GM12878 (cell line): ENCODE results near the gene JAGN1. TPM values are rescaled to one million over a fixed set of nuclear protein-coding genes. Genes with fewer than 3 reads are reported as not detected.

ENCODE experiments used
- ATAC-seq: fragments of 200-7000 bp; cut with Tn5 transposase; 3 replicates; pipeline ENCODE4 v1.9.1; 2020; ENCODE audit warnings: mild to moderate bottlenecking, moderate library complexity
- BruUV-seq: library from RNA; stranded (reverse); fragments of 400-500 nt; replicated peaks from 2 replicates; lab custom pipeline; 2021; lab: Mats Ljungman, UMichigan
- CTCF ChIA-PET: fragments of 300-600 bp; sonication (Branson Sonifier 250); formaldehyde crosslinking; extraction: SDS; loops from one replicate; lab custom pipeline; 2021; ENCODE audit warnings: inconsistent platforms; lab: Yijun Ruan, JAX
- POLR2A ChIA-PET: fragments of 350-600 bp; formaldehyde crosslinking; extraction: SDS; loops from one replicate; lab custom pipeline; 2021; ENCODE audit warnings: inconsistent platforms; lab: Charles Lee
- RAD21 ChIA-PET: fragments of 300-600 bp; sonication (Branson Sonifier 250); formaldehyde crosslinking; loops from one replicate; lab custom pipeline; 2023; ENCODE audit warnings: antibody characterized with exemption; ENCODE audit not compliant: unreplicated experiment; lab: Charles Lee
- SMC1A ChIA-PET: fragments of 300-600 bp; sonication (Branson Sonifier 250); formaldehyde crosslinking; loops from one replicate; lab custom pipeline; 2023; ENCODE audit not compliant: unreplicated experiment, uncharacterized antibody; lab: Charles Lee
- DNase-seq: peaks from one replicate; pipeline ENCODE4 v3.0.0-alpha.2; 2011; ENCODE audit warnings: low read depth, low spot score
- FAIRE-seq: peaks from 3 replicates; lab custom pipeline; 2011; peaks lifted over from hg19 to GRCh38; lab: Jason Lieb, UNC
- H2AFZ ChIP-seq: 2 replicates; pipeline ENCODE4 v1.6.0; 2011; ENCODE audit warnings: low read depth, low read length, control low read depth; ENCODE audit not compliant: control insufficient read depth
- H3K27ac ChIP-seq: 2 replicates; pipeline ENCODE4 v1.5.1; 2011; ENCODE audit warnings: control low read depth; ENCODE audit not compliant: control insufficient read depth, insufficient read depth
- H3K27me3 ChIP-seq, 2 experiments: replicated peaks in 1 of 2; 2 replicates each; pipeline versions ENCODE4 v1.6.0 to v1.6.1; 2011; ENCODE audit warnings: low read length in 1 of 2; ENCODE audit not compliant: control insufficient read depth in 2 of 2, insufficient read depth in 2 of 2
- H3K36me3 ChIP-seq, 2 experiments: 2 replicates each; pipeline ENCODE4 v1.5.1; 2011; ENCODE audit warnings: low read length in 1 of 2; ENCODE audit not compliant: control insufficient read depth in 2 of 2, insufficient read depth in 2 of 2
- H3K4me1 ChIP-seq: 2 replicates; pipeline ENCODE4 v1.6.1; 2011; ENCODE audit warnings: mild to moderate bottlenecking, low read length, moderate library complexity, mixed read lengths; ENCODE audit not compliant: control insufficient read depth, insufficient read depth
- H3K4me2 ChIP-seq: 2 replicates; pipeline ENCODE4 v1.6.0; 2011; ENCODE audit warnings: control low read depth; ENCODE audit not compliant: control insufficient read depth, insufficient read depth
- H3K4me3 ChIP-seq: fragments of 200-600 bp; sonication (generic); 2 replicates; pipeline ENCODE4 v1.5.1; 2016
- H3K79me2 ChIP-seq: 2 replicates; pipeline ENCODE4 v1.6.0; 2011; ENCODE audit warnings: low read length; ENCODE audit not compliant: control insufficient read depth, insufficient read depth
- H3K9ac ChIP-seq: 2 replicates; pipeline ENCODE4 v1.8.0; 2011; ENCODE audit warnings: low read length, control low read depth, mixed read lengths; ENCODE audit not compliant: control insufficient read depth, insufficient read depth
- H3K9me3 ChIP-seq: replicated peaks from 3 replicates; pipeline ENCODE4 v1.5.1; 2011; ENCODE audit warnings: mild to moderate bottlenecking, low read length; ENCODE audit not compliant: control insufficient read depth, insufficient read depth
- H4K20me1 ChIP-seq: 2 replicates; pipeline ENCODE4 v1.6.0; 2011; ENCODE audit not compliant: control insufficient read depth, insufficient read depth
- ASH2L ChIP-seq: fragments of 300-600, 200-600 bp; sonication (generic); IDR thresholded peaks from 2 replicates; pipeline ENCODE4 v1.6.1; 2017; ENCODE audit warnings: low read depth, mild to moderate bottlenecking, borderline replicate concordance
- ATF7 ChIP-seq: fragments of 450-650 bp; IDR thresholded peaks from 2 replicates; pipeline ENCODE4 v1.6.1; 2016; ENCODE audit warnings: low read depth, mild to moderate bottlenecking
- BHLHE40 ChIP-seq, 2 experiments: fragments of 450-650 bp in 1 of 2; IDR thresholded peaks; 2 replicates each; pipeline ENCODE4 v1.6.1; 2011 to 2017; ENCODE audit warnings: low read depth in 2 of 2, borderline replicate concordance in 1 of 2, improper control_type of control experiment in 1 of 2, low read length in 1 of 2, mild to moderate bottlenecking in 1 of 2
- GABPA ChIP-seq: IDR thresholded peaks from 2 replicates; pipeline ENCODE4 v1.6.1; 2014; ENCODE audit warnings: antibody characterized with exemption, low read depth, mild to moderate bottlenecking, inconsistent platforms
- JUNB ChIP-seq: IDR thresholded peaks from 2 replicates; pipeline ENCODE4 v1.6.1; 2016; ENCODE audit warnings: antibody characterized with exemption, mild to moderate bottlenecking
- MXI1 ChIP-seq: fragments of 150-350 bp; IDR thresholded peaks from 2 replicates; pipeline ENCODE4 v1.6.1; 2011; ENCODE audit warnings: low read depth, mild to moderate bottlenecking, inconsistent platforms, low read length, improper control_type of control experiment
- NFXL1 ChIP-seq: fragments of 450-650 bp; IDR thresholded peaks from 2 replicates; pipeline ENCODE4 v1.6.1; 2017; ENCODE audit warnings: antibody characterized with exemption, mild to moderate bottlenecking, borderline replicate concordance
- PAX8 ChIP-seq: fragments of 450-650 bp; IDR thresholded peaks from 2 replicates; pipeline ENCODE4 v1.6.1; 2017; ENCODE audit warnings: mild to moderate bottlenecking, moderate library complexity
- PBX3 ChIP-seq: IDR thresholded peaks from 2 replicates; pipeline ENCODE4 v1.6.1; 2011; ENCODE audit warnings: mild to moderate bottlenecking, low read depth, low read length, moderate library complexity; ENCODE audit not compliant: insufficient replicate concordance
- SIX5 ChIP-seq: IDR thresholded peaks from 2 replicates; pipeline ENCODE4 v1.6.1; 2011; ENCODE audit warnings: mild to moderate bottlenecking, low read depth, low read length, moderate library complexity; ENCODE audit not compliant: severe bottlenecking
- SMAD1 ChIP-seq: fragments of 450-650 bp; IDR thresholded peaks from 2 replicates; pipeline ENCODE4 v1.6.1; 2018; ENCODE audit warnings: mild to moderate bottlenecking, low read depth; ENCODE audit not compliant: partially characterized antibody
- STAT1 ChIP-seq: fragments of 450-650 bp; conservative IDR thresholded peaks from 2 replicates; pipeline ENCODE4 v1.6.1; 2014; ENCODE audit warnings: antibody characterized with exemption, mild to moderate bottlenecking
- TARDBP ChIP-seq: IDR thresholded peaks from 2 replicates; pipeline ENCODE4 v1.6.1; 2016; ENCODE audit warnings: borderline replicate concordance
- TCF12 ChIP-seq: IDR thresholded peaks from 2 replicates; pipeline ENCODE4 v1.6.1; 2011; ENCODE audit warnings: low read depth, mild to moderate bottlenecking, low read length
- WGBS: methylation state at CpG from one replicate; pipeline ENCODE4 v1.1.6; 2016; ENCODE audit warnings: low lambda C conversion rate; ENCODE audit not compliant: insufficient replicate concordance, insufficient coverage; ENCODE audit errors: missing lambda C conversion rate; 5-methylcytosine and 5-hydroxymethylcytosine counted together
- in situ Hi-C: fragments of 300-500 bp; cut with MboI; formaldehyde crosslinking; loops from 9 replicates; pipeline ENCODE4 v1.14.3; 2018; ENCODE audit warnings: mixed read lengths
- intact Hi-C: fragments of 100-400 bp; cut with micrococcal nuclease; formaldehyde crosslinking; loops from one replicate; pipeline ENCODE4 v1.14.2; 2022; ENCODE audit not compliant: unreplicated experiment
- polyA plus RNA-seq, 11 experiments: library from polyadenylated mRNA; depleted of rRNA in 4 of 11; unstranded in 6 of 11; stranded (reverse) in 5 of 11; fragments of >200 nt; fragmentation: Nextera tagmentation in 4 of 11; fragmentation: Illumina TruSeq in 1 of 11; extraction: Ambion mirVana in 4 of 11; extraction: Trizol in 1 of 11; gene quantifications; 1 replicate in 1 of 11; 2 replicates in 10 of 11; pipeline versions ENCODE4 v1.2.1 to v1.2.3, GENCODE V29; 2011 to 2016; ENCODE audit warnings: inconsistent platforms in 2 of 11, missing spikeins in 2 of 11, low read depth in 1 of 11
- total RNA-seq, 4 experiments: library from RNA; depleted of rRNA in 3 of 4; stranded (reverse); fragments of >200 nt in 3 of 4; fragmentation: Illumina TruSeq in 1 of 4; extraction: Trizol in 1 of 4; gene quantifications; 2 replicates each; pipeline versions ENCODE4 v1.2.1 to v1.2.3, GENCODE V29; 2013 to 2021

The JAGN1 gene
- total and polyA plus RNA-seq, 10 of the 15 experiments (the other 5 are each of a cell fraction or from before 2014, with no cell fraction given) = 23.3 to 56.0 (median 35.4) TPM

- ChIA-PET CTCF (no interaction called here), POLR2A (no interaction called here), RAD21 (no interaction called here), SMC1A (no interaction called here)
- Histone ChIP-seq H3K9me3 (no peaks in the 10 kb centered on the region), H3K27me3 (peaks cover 2 to 3% of the 10 kb centered on the region in 2 experiments; a peak in 2 of 4 replicates), H3K36me3 (no peaks in the 10 kb centered on the region), H3K79me2 (no peaks in the 10 kb centered on the region), H3K9ac (no peak overlapping the region), H4K20me1 (no peaks in the 10 kb centered on the region), H3K4me2 (no peak overlapping the region), H2AFZ (no peak overlapping the region), H3K4me1 (no peaks in the 10 kb centered on the region), H3K27ac (no peak overlapping the region), H3K4me3 (no peak overlapping the region)
- in situ Hi-C loops = no loop called here
- WGBS = 46% methylated on average over 15 of the region's 22 CpGs
- DNase-seq (no peak), ATAC-seq (no peak), FAIRE-seq (no peak)
- intact Hi-C loops = no loop called here
- TF ChIP-seq SMAD1 (no peak), STAT1 (no peak), ATF7 (no peak), ASH2L (no peak)
- BruUV-seq = no TSS peak
Observed at GRCh38 chr3:9863058-9863772, 27.2 kb upstream of the JAGN1 start.

GRCh38 chr3:9864200-9864927, 26.0 kb upstream of the JAGN1 start:
- intact Hi-C loops (no loop called here), in situ Hi-C loops (no loop called here)
- no peak overlapping the region for H2AFZ ChIP-seq
- ATAC-seq (no peak), DNase-seq (no peak), FAIRE-seq (no peak)
- RAD21 ChIA-PET = no interaction called here
- BruUV-seq = no TSS peak
- CTCF ChIA-PET = interaction anchor here (1.0 to 2.7 kb wide), 3 partner anchors 12 to 69 kb away, joined by 3 to 6 read pairs (median 6); partner anchors contain the start of gene CRELD1
- no peak overlapping the region for H3K4me3 ChIP-seq
- no peaks in the 10 kb centered on the region for H3K79me2 ChIP-seq
- H3K27me3 ChIP-seq = peaks cover 2 to 3% of the 10 kb centered on the region in 2 experiments; a peak in 2 of 4 replicates
- POLR2A ChIA-PET = no interaction called here
- WGBS = 71% methylated on average over 16 of the region's 16 CpGs
- H3K27ac ChIP-seq = no peak overlapping the region
- no peaks in the 10 kb centered on the region for H3K36me3 ChIP-seq
- H3K4me2 ChIP-seq = no peak overlapping the region
- SMC1A ChIA-PET = no interaction called here
- H3K9me3 ChIP-seq = no peaks in the 10 kb centered on the region
- H3K9ac ChIP-seq = no peak overlapping the region
- H3K4me1 ChIP-seq = no peaks in the 10 kb centered on the region
- no peaks in the 10 kb centered on the region for H4K20me1 ChIP-seq
- TF ChIP-seq TARDBP (no peak), BHLHE40 (IDR thresholded peaks at IDR 0.05; ENCODE audit: borderline replicate concordance in 1 of 2, low read depth in 2 of 2, low read length in 1 of 2) (no peak), PAX8 (no peak), GABPA (no peak), NFXL1 (no peak), PBX3 (no peak), MXI1 (no peak), JUNB (no peak), SIX5 (no peak), TCF12 (no peak)
